HG03457 (cell line): ENCODE data around the gene PRLR.
"Not testable (repeated sequence)": the region's sequence is repeated elsewhere in the genome, so short reads cannot be mapped to it uniquely, and the experiment has no call there.

ENCODE experiments used
- ATAC-seq: cut with Tn5 transposase; IDR thresholded peaks from one replicate; pipeline ENCODE4 v1.9.1; 2021; ENCODE audit warnings: moderate number of reproducible peaks; ENCODE audit not compliant: unreplicated experiment

The PRLR gene

GRCh38 chr5:35230038-35230611 is at the start of gene PRLR:
TSS of gene PRLR (minus strand) at chr5:35230487. CDS start at chr5:35089620, 140,867 bp downstream.
- no peak for ATAC-seq

GRCh38 chr5:35274839-35275509 is 44.7 kb upstream of the PRLR start:
- ATAC-seq, result no peak

- no peak for ATAC-seq
Observed at GRCh38 chr5:35269006-35269405, 38.7 kb upstream of the PRLR start.

- no peak for ATAC-seq
Observed at GRCh38 chr5:35266276-35266675, 36.0 kb upstream of the PRLR start.

- no peak for ATAC-seq
Observed at GRCh38 chr5:35264509-35264908, 34.2 kb upstream of the PRLR start.

GRCh38 chr5:35263266-35263877 is 33.1 kb upstream of the PRLR start:
- ATAC-seq, result no peak

GRCh38 chr5:35253582-35253981 is 23.3 kb upstream of the PRLR start:
- ATAC-seq, result no peak

- ATAC-seq, result no peak
Observed at GRCh38 chr5:35252963-35253362, 22.7 kb upstream of the PRLR start.

- no peak for ATAC-seq
Observed at GRCh38 chr5:35248843-35249780, 18.8 kb upstream of the PRLR start.

- ATAC-seq, result no peak
Observed at GRCh38 chr5:35247648-35248034, 17.4 kb upstream of the PRLR start.

- no peak for ATAC-seq
Observed at GRCh38 chr5:35246900-35247647, 16.8 kb upstream of the PRLR start.

GRCh38 chr5:35246411-35246810 is 16.1 kb upstream of the PRLR start:
- no peak for ATAC-seq

- not testable (repeated sequence) for ATAC-seq
Observed at GRCh38 chr5:35245371-35245770, 15.1 kb upstream of the PRLR start.

- no peak for ATAC-seq
Observed at GRCh38 chr5:35244171-35244570, 13.9 kb upstream of the PRLR start.

- ATAC-seq, result no peak
Observed at GRCh38 chr5:35242702-35243258, 12.5 kb upstream of the PRLR start.

- ATAC-seq, result no peak
Observed at GRCh38 chr5:35240892-35241291, 10.6 kb upstream of the PRLR start.

GRCh38 chr5:35239911-35240610 is 9.8 kb upstream of the PRLR start:
- ATAC-seq, result no peak

- no peak for ATAC-seq
Observed at GRCh38 chr5:35239476-35239875, 9.2 kb upstream of the PRLR start.

GRCh38 chr5:35237580-35238376 is 7.5 kb upstream of the PRLR start:
- no peak for ATAC-seq
